HuH-7.5 (cell line): ENCODE results near the gene TM4SF4.
A peak's percentile ranks its signal among the peaks of the same experiment; 100 is the strongest.
"Not testable (repeated sequence)": the region's sequence is repeated elsewhere in the genome, so short reads cannot be mapped to it uniquely, and the experiment has no call there.

Experiments used
- DNase-seq: peaks from one replicate; pipeline ENCODE4 v3.0.0; 2011; ENCODE audit warnings: low spot score

TM4SF4 gene, protein sequence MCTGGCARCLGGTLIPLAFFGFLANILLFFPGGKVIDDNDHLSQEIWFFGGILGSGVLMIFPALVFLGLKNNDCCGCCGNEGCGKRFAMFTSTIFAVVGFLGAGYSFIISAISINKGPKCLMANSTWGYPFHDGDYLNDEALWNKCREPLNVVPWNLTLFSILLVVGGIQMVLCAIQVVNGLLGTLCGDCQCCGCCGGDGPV

DNA sequence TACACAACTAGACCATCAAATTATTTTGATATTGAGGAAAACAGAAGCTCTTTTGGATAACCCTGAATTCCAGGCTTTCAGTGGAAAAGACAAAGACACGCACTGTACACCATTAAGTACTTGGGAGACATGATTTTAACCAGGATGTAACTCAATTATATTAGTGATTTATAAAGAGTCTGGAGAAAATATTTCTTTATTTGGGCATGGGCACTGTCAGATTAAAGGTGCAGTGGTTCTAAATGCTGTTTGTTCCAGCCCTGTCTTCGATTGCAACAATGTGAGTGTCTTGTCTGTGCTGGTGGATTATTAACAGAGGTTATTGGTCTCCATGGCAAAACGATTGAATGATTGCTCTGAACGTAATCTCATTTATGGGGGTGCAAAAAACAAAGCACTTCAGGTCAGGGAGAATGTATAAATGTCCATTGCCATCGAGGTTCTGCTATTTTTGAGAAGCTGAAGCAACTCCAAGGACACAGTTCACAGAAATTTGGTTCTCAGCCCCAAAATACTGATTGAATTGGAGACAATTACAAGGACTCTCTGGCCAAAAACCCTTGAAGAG lies at the start of gene TM4SF4:
TSS of gene TM4SF4 (plus strand) at position 448 of the 568 bp plus-strand sequence. CDS start 181 bp downstream, outside the sequence.
- DNase-seq = peak; percentile 44

DNA sequence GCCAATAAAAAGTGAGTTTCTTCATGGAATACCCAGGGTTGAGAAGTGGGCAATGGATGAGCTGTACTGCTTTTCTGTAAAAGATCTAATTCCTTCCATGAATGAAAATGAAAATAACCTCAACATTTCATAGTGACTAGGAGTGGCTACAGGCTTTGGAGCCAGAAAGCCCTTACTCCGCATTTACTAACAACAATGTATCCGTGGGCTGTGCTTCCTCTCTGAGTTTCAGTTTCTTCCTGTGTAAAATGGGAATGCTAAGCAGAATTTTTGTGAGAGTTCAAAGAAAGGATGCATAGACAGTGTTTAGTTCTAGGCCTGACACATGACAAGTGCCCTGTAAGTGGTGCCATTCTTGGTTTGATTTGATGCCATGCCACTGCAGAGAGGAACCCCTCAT lies 49.6 kb upstream of the TM4SF4 start:
- no peak for DNase-seq

DNA sequence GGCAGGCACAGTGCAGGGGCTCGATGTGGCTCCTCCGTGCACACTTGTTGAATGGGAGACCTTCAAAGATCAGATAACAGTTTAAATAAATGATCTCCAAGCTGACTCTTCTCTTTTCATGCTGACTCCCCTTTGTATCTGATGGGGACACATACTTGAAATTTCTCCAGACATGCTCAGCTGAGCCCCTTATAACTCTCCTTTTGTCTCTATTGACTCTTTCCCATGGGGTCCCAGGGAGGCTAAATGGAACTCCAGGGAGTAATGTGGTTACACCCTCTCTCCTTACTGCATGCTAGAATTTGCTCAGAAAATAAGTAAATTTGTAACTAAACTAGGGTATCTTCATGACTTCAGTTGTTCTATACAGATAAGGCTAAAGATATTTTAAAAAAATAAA lies 48.2 kb upstream of the TM4SF4 start:
- DNase-seq = no peak

DNA sequence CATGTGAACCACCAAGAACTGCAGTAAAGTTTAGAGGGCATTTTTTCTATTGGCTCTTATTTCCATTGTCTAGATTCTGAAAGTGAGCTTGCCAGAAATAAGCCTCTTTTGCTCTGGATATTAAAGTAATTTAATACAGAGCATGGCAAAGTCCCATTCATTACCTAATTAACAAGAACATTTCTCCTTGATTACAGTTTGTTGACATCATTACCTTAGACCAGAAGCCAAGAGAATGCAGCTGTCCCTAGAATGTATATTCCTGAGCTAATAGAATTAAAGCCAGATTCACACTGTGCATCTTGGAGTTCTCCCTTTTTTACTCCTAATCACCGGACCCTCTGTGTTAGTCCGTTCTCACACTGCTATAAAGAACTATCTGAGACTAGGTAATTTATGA lies 46.4 kb upstream of the TM4SF4 start:
- no peak for DNase-seq

DNA sequence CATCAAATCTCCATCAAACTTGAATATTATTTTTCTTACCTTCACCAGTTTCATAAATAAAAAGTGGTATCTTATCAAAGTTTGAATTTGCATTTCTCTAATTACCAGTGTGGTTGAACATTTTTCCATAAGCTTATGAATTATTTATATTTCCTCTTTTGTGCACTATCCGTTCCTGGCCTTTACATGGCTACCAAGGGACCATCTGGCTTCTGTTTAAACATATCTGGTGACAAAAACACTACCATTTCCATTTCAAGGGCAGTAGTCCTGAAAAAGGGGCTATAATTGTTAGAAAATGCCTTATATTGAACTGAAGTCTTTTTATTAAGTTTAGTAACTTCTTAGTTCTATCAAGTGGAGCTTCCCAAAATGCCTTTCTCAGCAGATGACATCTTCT lies 44.3 kb upstream of the TM4SF4 start:
- DNase-seq = no peak

DNA sequence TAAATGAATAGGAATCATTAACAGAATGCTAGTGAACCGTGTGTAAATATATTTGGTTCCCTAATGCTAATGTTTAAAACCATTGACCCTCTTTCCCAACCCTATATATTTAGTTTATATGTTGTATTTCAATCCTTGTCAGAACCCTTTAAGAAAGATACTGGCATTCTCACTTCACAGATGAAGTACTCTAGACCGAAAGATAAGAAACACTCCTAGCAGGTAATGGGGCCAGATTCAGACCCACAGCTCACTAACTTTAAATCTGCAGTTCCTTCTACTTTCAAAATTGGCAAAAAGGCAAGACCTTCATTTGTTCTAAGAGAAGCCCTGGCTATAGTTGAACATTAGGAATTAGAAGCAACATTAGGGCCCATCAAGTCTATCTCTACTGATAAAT lies 42.3 kb upstream of the TM4SF4 start:
- DNase-seq = no peak

DNA sequence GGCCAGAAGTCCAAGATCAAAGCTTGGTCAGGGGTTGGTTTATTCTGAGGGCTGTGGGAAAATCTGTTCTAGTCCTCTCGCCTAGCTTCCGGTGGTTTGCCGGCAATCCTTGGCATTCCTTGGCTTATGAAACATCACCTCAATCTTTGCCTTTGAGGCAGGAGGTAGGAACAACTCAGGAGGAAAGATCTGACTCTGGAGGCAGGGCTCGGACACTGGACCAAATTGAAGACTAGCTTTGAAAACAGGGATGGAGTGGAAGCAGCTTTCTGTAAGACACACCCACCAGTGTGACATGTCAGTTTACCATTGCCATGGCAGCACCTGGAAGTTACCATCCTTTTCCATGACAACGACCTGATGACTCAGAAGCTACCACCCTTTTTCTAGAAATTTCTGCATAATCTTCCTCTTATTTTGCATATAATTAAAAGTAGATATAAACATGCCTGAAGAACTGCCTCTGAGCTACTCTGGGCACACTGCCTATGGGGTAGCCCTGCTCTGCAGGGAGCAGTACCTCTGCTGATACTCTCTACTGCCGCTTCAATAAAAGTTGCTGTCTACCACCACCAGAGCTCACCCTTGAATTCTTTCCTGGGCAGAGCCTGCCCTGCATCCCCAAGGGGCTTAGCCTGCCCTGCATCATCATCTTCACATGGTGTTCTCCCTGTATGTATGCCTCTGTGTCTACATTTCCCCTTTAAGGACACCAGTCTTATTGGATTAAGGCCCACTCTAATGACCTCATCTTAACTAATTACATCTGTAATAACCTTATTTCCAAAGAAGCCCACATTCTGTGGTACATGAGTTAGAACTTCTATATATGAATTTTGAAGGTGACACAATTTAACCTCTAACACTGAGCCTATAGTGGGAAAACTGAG lies 38.3 kb upstream of the TM4SF4 start:
- no peak for DNase-seq

DNA sequence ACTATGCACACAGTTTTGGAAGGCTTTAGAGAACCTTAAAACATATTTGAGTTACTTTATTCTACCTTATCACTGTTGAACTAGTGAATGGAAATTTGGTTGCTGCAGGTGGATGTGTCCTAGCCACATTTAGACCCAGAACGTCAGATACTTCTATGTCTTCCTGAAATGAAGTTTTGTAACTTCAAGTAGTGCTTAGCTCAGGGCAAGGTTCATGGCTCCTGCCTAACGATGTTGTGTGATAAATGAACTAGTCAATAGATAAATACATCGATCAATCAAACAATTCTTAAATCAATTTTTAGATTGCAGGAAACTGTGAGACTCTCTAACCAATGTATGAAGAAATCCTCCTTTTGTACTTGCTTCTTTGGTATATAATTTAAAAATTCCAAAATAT lies 37.2 kb upstream of the TM4SF4 start:
- DNase-seq = no peak

DNA sequence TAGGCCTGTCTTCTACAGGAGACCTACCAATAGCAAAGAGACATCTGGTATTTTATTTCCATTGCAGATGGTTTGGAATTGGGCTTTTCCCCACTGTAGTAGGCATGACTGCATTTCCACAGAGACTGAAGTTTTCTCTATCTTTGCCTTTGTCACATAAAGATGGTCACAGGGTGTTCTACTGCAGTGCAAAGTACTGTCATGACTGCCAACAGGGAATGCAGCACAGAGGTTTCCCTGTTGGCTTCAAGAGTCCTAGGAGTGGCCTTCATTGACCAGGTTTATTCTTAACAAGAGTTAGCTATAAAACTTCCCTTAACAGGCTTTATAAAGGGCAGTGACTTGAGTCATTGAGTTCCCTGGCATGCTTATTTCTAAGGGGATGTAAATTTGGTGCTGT lies 36.8 kb upstream of the TM4SF4 start:
- no peak for DNase-seq

DNA sequence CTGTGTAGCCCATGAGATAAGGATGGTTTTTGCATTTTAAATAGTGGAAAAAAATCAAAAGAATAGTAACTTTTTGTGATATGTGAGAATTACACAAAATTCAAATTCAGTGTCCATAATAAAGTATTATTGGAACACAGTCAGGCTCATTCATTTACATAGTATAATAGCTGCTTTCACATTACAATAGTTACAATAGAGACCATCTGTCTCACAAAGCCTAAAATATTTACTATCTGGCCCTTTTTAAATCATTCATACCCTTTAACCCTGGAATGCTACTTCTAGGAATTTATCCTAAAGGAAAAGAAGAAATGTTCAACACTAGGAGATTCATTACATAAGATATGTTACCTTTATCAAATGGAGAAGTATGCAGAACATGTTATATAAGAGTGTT lies 35.5 kb upstream of the TM4SF4 start:
- DNase-seq = no peak

DNA sequence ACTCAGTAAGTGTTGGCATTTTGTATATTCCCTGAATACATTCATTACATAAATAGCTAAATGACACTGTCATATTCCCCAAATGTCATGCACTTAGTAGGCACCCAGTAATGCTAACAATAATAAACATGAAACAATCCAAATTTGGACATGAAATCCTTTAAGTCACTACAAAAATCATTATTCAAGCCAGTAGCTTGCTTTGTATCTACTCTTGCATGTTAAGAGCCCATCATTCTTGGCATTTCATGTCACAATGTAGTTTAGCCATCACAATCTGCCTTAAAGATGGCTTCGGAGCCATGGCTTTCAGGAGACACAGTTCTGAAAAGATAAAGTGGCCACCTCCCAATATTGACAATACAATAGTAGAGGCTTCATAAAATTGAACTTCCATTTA lies 32.9 kb upstream of the TM4SF4 start:
- DNase-seq = no peak

DNA sequence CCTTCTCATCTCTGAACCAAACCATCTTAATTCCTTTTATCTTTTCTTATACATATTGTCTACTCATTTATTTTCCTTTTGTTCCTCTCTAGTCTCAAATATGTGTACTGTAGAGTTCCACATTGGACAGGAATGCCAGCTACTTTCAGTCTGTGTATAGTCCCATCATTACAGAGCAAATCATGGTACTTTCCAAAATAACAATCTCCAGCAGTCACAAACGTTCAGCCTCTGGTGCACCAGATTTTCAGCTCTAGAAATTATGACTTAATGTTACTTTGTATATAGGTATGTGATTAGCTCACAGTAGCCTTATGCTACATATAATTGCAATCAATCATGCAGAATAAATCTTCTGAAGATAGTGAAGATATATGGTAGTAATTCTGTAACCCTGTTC lies 32.5 kb upstream of the TM4SF4 start:
- no peak for DNase-seq

DNA sequence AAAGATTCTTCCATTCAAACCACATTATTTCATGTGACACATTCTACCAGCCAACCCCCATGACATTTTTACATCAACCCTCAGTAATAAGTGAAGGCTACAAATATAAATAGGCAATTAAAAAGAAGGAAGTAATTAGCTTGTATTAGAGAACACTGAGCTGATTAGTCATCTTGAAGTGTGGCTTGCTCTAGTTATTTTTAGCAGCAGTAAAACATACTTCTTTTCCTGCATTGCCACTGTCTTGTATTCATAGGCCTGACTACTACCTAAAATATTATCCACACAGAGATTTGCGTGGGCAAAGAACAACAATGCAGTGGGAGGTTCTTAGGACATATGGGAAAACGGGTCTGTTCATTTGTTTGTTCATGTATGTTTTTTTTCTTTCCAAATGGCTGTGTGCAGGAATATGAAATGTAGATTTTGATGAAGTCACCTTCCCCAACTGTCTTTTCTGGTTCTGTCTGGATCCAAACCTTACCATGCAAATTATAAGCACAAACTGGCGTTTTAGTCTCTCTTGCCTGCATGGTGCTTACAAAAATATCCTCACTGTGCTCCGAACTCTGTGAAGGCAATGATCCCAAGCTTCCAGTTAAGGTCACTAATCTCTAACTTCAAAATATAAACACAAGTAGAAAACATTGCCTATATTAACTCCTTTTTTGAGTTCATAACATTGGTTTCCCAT lies 31.5 kb upstream of the TM4SF4 start:
- no peak for DNase-seq

DNA sequence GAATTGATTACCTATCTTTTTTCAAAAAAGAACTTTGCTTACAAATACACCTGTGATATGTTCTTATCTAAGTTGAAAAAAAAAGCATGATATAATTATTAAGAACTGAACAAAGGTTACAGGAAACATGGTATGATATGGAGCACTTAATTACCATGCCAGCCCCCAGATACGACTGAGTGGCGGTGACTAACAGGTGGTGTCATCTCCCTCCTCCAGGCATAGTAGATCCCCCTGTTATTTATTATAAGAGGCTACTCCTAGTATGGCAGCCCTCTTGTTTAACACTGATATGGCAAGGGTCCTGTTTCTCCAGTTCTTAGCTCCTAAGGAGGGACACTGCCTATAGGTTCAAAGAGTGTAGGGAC lies 31.0 kb upstream of the TM4SF4 start:
- DNase-seq = no peak

DNA sequence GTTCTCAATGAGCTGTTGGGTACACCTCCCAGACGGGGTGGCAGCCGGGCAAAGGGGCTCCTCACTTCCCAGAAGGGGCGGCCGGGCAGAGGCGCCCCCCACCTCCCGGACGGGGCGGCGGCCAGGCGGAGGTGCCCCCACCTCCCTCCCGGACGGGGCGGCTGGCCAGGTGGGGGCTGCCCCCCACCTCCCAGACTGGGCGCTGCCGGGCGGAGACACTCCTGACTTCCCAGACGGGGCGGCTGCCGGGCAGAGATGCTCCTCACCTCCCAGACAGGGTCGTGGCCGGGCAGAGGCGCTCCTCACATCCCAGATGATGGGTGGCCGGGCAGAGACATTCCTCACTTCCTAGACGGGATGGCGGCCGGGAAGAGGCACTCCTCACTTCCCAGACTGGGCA lies 29.6 kb upstream of the TM4SF4 start:
- not testable (repeated sequence) for DNase-seq

DNA sequence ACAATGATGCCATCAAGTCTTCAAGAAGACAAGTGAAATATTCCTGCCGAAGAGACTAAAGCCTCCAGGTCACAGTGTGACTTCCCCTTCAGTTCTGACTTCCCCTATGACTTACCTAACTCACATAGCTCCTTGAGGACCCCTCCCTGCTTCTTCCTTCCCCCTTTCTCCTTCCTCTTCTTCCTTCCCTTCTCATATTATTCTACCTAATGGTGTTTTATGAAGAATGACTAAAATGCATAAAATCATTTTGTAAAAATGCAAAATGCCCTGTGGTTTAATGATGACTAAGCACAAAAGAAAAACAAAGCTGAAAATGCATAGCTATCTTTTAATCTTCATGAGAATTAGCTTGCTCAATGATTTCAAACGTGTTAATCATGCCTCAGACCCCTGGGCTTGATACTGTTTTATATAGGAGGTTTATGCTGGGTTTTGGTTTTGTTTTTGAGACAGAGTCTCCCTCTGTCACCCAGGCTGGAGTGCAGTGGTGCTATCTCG lies 26.1 kb upstream of the TM4SF4 start:
- no peak for DNase-seq

DNA sequence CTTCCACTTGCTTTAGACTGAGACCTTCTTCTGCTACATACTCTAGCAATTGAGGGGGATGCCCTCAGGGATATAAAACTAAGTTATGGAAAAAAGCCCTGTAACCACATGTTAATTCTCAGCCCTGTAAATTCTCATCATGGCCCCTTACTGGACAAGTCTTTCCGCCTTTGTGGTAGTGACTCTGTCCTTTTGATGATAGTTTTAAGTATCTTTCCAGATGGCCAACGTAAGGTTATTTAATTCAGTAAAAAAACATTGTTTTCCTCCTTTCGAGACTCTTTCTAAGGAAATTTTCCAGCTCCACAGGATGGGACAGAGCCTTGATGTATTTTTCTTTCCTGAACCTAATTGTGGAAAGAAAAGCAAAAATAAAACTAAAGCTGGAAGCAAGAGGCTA lies 25.3 kb upstream of the TM4SF4 start:
- no peak for DNase-seq

DNA sequence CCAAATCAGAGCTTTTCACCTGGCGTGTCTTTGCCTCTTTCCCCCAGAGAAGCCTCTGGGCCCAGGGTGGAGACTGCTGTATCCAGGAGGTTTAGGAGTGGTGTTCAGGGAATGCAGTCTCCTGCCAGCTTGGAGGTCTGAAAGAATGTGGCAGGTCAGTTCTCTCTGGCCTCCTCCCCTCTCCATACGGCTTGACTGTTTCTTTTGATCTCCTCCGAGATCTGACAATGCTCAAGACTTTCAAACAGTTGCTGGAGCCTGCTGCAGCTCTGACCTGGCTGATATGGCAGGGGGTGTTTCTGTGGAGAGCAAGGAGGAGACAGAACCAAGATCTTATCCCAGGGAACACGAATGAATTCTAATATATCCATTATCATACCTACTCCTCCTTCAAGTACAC lies 24.7 kb upstream of the TM4SF4 start:
- DNase-seq = no peak

DNA sequence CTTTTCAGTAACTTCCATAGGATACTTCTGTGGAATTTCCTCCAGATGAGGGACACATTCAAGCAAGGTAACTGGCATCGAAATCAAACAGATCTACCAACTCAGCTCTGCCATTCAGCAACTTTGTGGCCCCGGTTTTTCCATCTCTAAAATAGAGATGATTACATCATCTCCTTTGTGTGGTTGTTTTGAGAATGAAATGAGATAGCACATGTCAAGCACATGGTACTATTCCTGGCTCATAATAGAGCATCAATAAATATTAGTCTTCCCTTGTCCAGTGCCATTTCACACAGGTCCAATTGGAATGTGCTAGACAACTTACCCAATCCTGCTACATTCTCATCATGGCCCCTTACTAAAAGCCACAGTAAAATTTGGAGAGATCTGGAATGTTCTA lies 24.2 kb upstream of the TM4SF4 start:
- no peak for DNase-seq

DNA sequence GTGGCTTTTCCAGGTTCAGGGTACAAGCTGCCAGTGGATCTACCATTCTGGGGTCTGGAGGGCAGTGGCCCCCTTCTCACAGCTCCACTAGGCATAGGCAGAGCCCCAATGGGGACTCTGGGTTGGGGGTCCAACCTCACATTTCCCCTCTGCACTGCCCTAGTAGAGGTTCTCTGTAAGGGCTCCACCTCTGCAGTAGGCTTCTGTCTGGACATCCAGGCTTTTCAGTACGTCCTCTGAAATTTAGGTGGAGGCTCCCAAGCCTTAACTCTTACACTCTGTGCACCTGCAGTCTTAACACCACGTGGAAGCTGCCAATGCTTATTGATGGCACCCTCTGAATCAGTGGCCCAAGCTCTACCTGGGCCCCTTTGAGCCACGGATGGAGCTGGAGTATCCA lies 22.5 kb upstream of the TM4SF4 start:
- no peak for DNase-seq

DNA sequence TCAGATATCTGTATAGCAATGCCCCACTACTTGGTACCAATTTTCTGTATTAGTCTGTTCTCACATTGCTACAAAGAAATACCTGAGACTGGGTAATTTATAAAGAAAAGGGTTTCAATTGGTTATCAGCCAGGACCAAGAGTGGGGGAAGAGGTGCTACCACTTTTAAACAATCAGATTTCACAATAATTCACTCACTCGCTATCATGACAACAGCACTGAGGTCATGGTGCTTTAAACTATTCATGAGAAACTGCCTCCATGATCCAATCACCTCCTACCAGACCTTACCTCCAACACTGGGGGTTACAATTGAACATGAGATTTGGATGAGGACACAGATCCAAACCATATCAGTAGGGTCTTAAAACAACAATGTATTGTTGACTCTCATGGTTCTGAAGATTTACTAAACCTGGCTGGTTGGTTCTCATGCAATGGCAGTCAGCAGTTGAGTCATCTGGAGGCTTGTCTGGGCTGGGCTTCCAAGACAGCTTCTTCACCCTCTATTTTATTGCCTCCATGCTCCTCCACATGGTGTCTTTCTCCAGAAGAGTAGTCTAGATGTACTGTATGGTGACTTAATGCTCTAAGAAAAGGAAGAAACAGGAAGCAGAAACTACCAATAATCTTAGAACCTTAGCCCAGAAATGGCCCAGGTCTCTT lies 21.2 kb upstream of the TM4SF4 start:
- DNase-seq = no peak

DNA sequence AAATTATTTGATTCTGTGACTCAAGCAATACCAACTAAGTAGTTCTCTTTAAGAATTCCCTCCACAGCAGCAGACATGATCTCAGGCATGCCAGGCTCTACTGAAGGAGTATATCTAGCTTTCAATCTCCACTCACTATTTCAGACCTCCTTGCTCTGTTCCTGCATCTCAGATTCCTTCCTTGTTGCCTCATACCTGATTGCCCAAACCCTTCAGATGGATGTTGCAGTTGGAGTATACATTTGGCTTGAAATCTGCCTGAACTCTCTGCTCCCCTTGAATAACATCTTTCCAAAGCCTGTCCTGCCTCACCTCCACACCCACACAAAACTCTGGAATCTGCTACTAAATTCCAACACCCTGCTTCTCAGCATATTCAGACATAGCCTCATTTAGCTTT lies 19.8 kb upstream of the TM4SF4 start:
- DNase-seq = no peak
